Measurements from ENCODE around the gene NDUFB10.

Gene NDUFB10

GRCh38 chr16:1920727-1921171 lies 38.6 kb upstream of the NDUFB10 start:
- POLR2A ChIA-PET: interaction anchor here (0.6 to 1.3 kb wide), 5 partner anchors 8 to 45 kb away, joined by 3 to 6 read pairs (median 3); partner anchors contain the start of genes MSRB1 and RPS2
- CTCF ChIA-PET: interaction anchor here (0.6 to 1.0 kb wide), 2 partner anchors 20 to 30 kb away, joined by 4 to 6 read pairs; no protein-coding TSS in a partner anchor
- no peak for TF ChIP-seq FOXM1 (IDR thresholded peaks at IDR 0.05; ENCODE audit: borderline replicate concordance)
- no peak for TF ChIP-seq PKNOX1 (IDR thresholded peaks at IDR 0.05)
- TF ChIP-seq LEF1 (IDR thresholded peaks at IDR 0.05; ENCODE audit: borderline replicate concordance): no peak
- TF ChIP-seq BHLHE40 (IDR thresholded peaks at IDR 0.05; ENCODE audit: borderline replicate concordance): no peak
- TF ChIP-seq SP1 (IDR thresholded peaks at IDR 0.05): no peak
- TF ChIP-seq L3MBTL2 (conservative IDR thresholded peaks at IDR 0.05): no peak
- no peak for TF ChIP-seq SUZ12 (IDR thresholded peaks at IDR 0.05)
- no peak for TF ChIP-seq ZNF384 (IDR thresholded peaks at IDR 0.05)
- TF ChIP-seq ARNT (IDR thresholded peaks at IDR 0.05): no peak
- no peak for TF ChIP-seq FOXA1 (IDR thresholded peaks at IDR 0.05)
- peak; percentile 88 for DNase-seq (ENCODE audit: extremely low spot score)

- ChIA-PET CTCF (interaction anchor here (1.3 kb wide), 1 partner anchor 38 kb away, joined by 5 read pairs; no protein-coding TSS in a partner anchor), POLR2A (interaction anchor here (1.4 to 2.2 kb wide), 3 partner anchors 8 to 43 kb away, joined by 4 to 21 read pairs (median 8); partner anchors contain the start of gene RPS2)
- TF ChIP-seq FOXA1 (IDR thresholded peaks at IDR 0.05) (no peak), TARDBP (IDR thresholded peaks at IDR 0.05) (no peak), ZNF384 (IDR thresholded peaks at IDR 0.05) (no peak), FOXM1 (IDR thresholded peaks at IDR 0.05; ENCODE audit: borderline replicate concordance) (no peak), ELF4 (IDR thresholded peaks at IDR 0.05) (no peak), SP1 (IDR thresholded peaks at IDR 0.05) (no peak), HDGF (IDR thresholded peaks at IDR 0.05; ENCODE audit: borderline replicate concordance) (no peak), NFRKB (IDR thresholded peaks at IDR 0.05) (no peak), LEF1 (IDR thresholded peaks at IDR 0.05; ENCODE audit: borderline replicate concordance) (no peak), CTBP1 (IDR thresholded peaks at IDR 0.05; ENCODE audit: borderline replicate concordance) (no peak), FOXK2 (IDR thresholded peaks at IDR 0.05) (no peak), SUZ12 (IDR thresholded peaks at IDR 0.05) (no peak), ARNT (IDR thresholded peaks at IDR 0.05) (no peak), BHLHE40 (IDR thresholded peaks at IDR 0.05; ENCODE audit: borderline replicate concordance) (no peak)
- no peak for DNase-seq (ENCODE audit: extremely low spot score)
Observed at GRCh38 chr16:1922357-1922756, 37.0 kb upstream of the NDUFB10 start.

GRCh38 chr16:1923299-1924034 lies 35.9 kb upstream of the NDUFB10 start:
- POLR2A ChIA-PET: interaction anchor here (0.9 to 2.2 kb wide), 9 partner anchors 9 to 84 kb away, joined by 3 to 21 read pairs (median 4); partner anchors contain the start of gene RPS2
- peak; percentile 76 for DNase-seq (ENCODE audit: extremely low spot score)
- TF ChIP-seq L3MBTL2 (conservative IDR thresholded peaks at IDR 0.05): peak; percentile 37; the same call in 1 of the 2 replicates
- no peak for TF ChIP-seq ARNT (IDR thresholded peaks at IDR 0.05)
- CTCF ChIA-PET: interaction anchor here (0.6 to 2.0 kb wide), 16 partner anchors 13 to 99 kb away, joined by 3 to 19 read pairs (median 3); partner anchors contain the start of gene MSRB1

GRCh38 chr16:1924095-1924494 lies 35.2 kb upstream of the NDUFB10 start:
- DNase-seq (ENCODE audit: extremely low spot score): no peak
- ChIA-PET POLR2A (interaction anchor here (0.9 to 2.2 kb wide), 6 partner anchors 17 to 85 kb away, joined by 3 to 21 read pairs (median 3); partner anchors contain the start of gene RPS2), CTCF (interaction anchor here (0.7 to 2.0 kb wide), 8 partner anchors 13 to 60 kb away, joined by 3 to 19 read pairs (median 4); partner anchors contain the start of gene MSRB1)
- TF ChIP-seq ELF4 (IDR thresholded peaks at IDR 0.05): no peak
- no peak for TF ChIP-seq FOXA1 (IDR thresholded peaks at IDR 0.05)
- TF ChIP-seq TARDBP (IDR thresholded peaks at IDR 0.05): no peak
- TF ChIP-seq BHLHE40 (IDR thresholded peaks at IDR 0.05; ENCODE audit: borderline replicate concordance): no peak
- no peak for TF ChIP-seq ZNF384 (IDR thresholded peaks at IDR 0.05)
- TF ChIP-seq CTBP1 (IDR thresholded peaks at IDR 0.05; ENCODE audit: borderline replicate concordance): no peak
- TF ChIP-seq FOXM1 (IDR thresholded peaks at IDR 0.05; ENCODE audit: borderline replicate concordance): no peak
- no peak for TF ChIP-seq PKNOX1 (IDR thresholded peaks at IDR 0.05)
- TF ChIP-seq NFRKB (IDR thresholded peaks at IDR 0.05): no peak
- no peak for TF ChIP-seq LEF1 (IDR thresholded peaks at IDR 0.05; ENCODE audit: borderline replicate concordance)
- TF ChIP-seq SP1 (IDR thresholded peaks at IDR 0.05): no peak
- TF ChIP-seq SUZ12 (IDR thresholded peaks at IDR 0.05): no peak
- TF ChIP-seq HDGF (IDR thresholded peaks at IDR 0.05; ENCODE audit: borderline replicate concordance): no peak
- no peak for TF ChIP-seq ARNT (IDR thresholded peaks at IDR 0.05)
- no peak for TF ChIP-seq FOXK2 (IDR thresholded peaks at IDR 0.05)
- no peak for TF ChIP-seq L3MBTL2 (conservative IDR thresholded peaks at IDR 0.05)

GRCh38 chr16:1926271-1926670 lies 33.1 kb upstream of the NDUFB10 start:
- no peak for TF ChIP-seq ELF4 (IDR thresholded peaks at IDR 0.05)
- CTCF ChIA-PET: interaction anchor here (0.8 kb wide), 2 partner anchors 14 to 48 kb away, joined by 3 to 4 read pairs; no protein-coding TSS in a partner anchor
- POLR2A ChIA-PET: interaction anchor here (1.7 kb wide), 1 partner anchor 39 kb away, joined by 7 read pairs; the partner anchor contains the start of gene RPS2
- no peak for DNase-seq (ENCODE audit: extremely low spot score)

GRCh38 chr16:1929105-1929504 lies 30.2 kb upstream of the NDUFB10 start:
- TF ChIP-seq FOXA1 (IDR thresholded peaks at IDR 0.05) (no peak), FOXK2 (IDR thresholded peaks at IDR 0.05) (no peak), BHLHE40 (IDR thresholded peaks at IDR 0.05; ENCODE audit: borderline replicate concordance) (no peak), CTBP1 (IDR thresholded peaks at IDR 0.05; ENCODE audit: borderline replicate concordance) (no peak), ARNT (IDR thresholded peaks at IDR 0.05) (no peak), ZNF384 (IDR thresholded peaks at IDR 0.05) (no peak), ELF4 (IDR thresholded peaks at IDR 0.05) (no peak), NFRKB (IDR thresholded peaks at IDR 0.05) (no peak), FOXM1 (IDR thresholded peaks at IDR 0.05; ENCODE audit: borderline replicate concordance) (no peak), LEF1 (IDR thresholded peaks at IDR 0.05; ENCODE audit: borderline replicate concordance) (no peak)
- ChIA-PET POLR2A (interaction anchor here (0.6 to 2.4 kb wide), 9 partner anchors 8 to 226 kb away, joined by 3 to 18 read pairs (median 3); partner anchors contain the start of genes MSRB1, NDUFB10, NTHL1 and RPS2), CTCF (interaction anchor here (0.6 to 2.2 kb wide), 9 partner anchors 12 to 394 kb away, joined by 3 to 12 read pairs (median 3); partner anchors contain the start of gene TBL3)
- no peak for DNase-seq (ENCODE audit: extremely low spot score)

Measured in HEK293T (cell line).